SK-N-SH (cell line): ENCODE measurements around the gene PLEKHF1. TPM values are rescaled to one million over a fixed set of nuclear protein-coding genes. Genes with fewer than 3 reads are reported as not detected.

ENCODE experiments used
- CTCF ChIA-PET: fragments of 300-600, 350-600 bp; formaldehyde crosslinking; extraction: SDS; loops from one replicate; lab custom pipeline; 2021; lab: Yijun Ruan, JAX
- POLR2A ChIA-PET: fragments of 350-600 bp; sonication (Branson Sonifier 250); formaldehyde crosslinking; extraction: SDS; loops from one replicate; lab custom pipeline; 2020; ENCODE audit warnings: antibody characterized with exemption, inconsistent platforms; lab: Yijun Ruan, JAX
- DNase-seq: peaks from one replicate; pipeline ENCODE4 v3.0.0; 2012
- H2AFZ ChIP-seq: fragments of 200-600 bp; sonication (generic); 2 replicates; pipeline ENCODE4 v1.8.1; 2016; ENCODE audit warnings: antibody characterized with exemption, mild to moderate bottlenecking, low read depth
- H3F3A ChIP-seq: fragments of 200-600 bp; sonication (generic); replicated peaks from 2 replicates; pipeline ENCODE3; 2016; ENCODE audit warnings: antibody characterized with exemption, mild to moderate bottlenecking; ENCODE audit not compliant: insufficient read depth
- H3K27ac ChIP-seq, 2 experiments: fragments of 200-500 bp in 1 of 2; fragments of 200-600 bp in 1 of 2; sonication (Bioruptor generic) in 1 of 2; sonication (generic), shearing (Covaris generic) in 1 of 2; 2 replicates each; pipeline versions ENCODE4 v1.5.1 to v1.6.1; 2014 to 2016; ENCODE audit warnings: low read depth in 2 of 2, inconsistent platforms in 1 of 2, low read length in 1 of 2, mild to moderate bottlenecking in 1 of 2, mixed read lengths in 1 of 2
- H3K27me3 ChIP-seq: fragments of 200-600 bp; sonication (generic), shearing (Covaris generic); 2 replicates; pipeline ENCODE4 v1.6.1; 2016; ENCODE audit warnings: mixed run types; ENCODE audit not compliant: insufficient read depth
- H3K36me3 ChIP-seq, 2 experiments: fragments of 200-500 bp in 1 of 2; fragments of 200-600 bp in 1 of 2; sonication (Bioruptor generic) in 1 of 2; sonication (generic) in 1 of 2; replicated peaks in 1 of 2; 2 replicates each; pipeline versions ENCODE3 to v1.5.1; 2014 to 2016; ENCODE audit warnings: low read length in 1 of 2, mild to moderate bottlenecking in 1 of 2; ENCODE audit not compliant: insufficient read depth in 2 of 2, control insufficient read depth in 1 of 2
- H3K4me1 ChIP-seq, 2 experiments: fragments of 200-500 bp in 1 of 2; fragments of 200-600 bp in 1 of 2; sonication (Bioruptor generic) in 1 of 2; sonication (generic), shearing (Covaris generic) in 1 of 2; 2 replicates each; pipeline versions ENCODE4 v1.5.1 to v1.6.1; 2014 to 2016; ENCODE audit warnings: low read depth in 1 of 2, low read length in 1 of 2, mixed run types in 1 of 2; ENCODE audit not compliant: insufficient read depth in 2 of 2, control insufficient read depth in 1 of 2
- H3K4me2 ChIP-seq: fragments of 200-600 bp; sonication (generic), shearing (Covaris generic); 2 replicates; pipeline ENCODE4 v1.6.1; 2017; ENCODE audit warnings: mixed run types
- H3K4me3 ChIP-seq, 2 experiments: fragments of 200-500 bp in 1 of 2; fragments of 200-600 bp in 1 of 2; sonication (Bioruptor generic) in 1 of 2; sonication (generic), shearing (Covaris generic) in 1 of 2; 2 replicates each; pipeline versions ENCODE4 v1.5.1 to v1.8.1; 2014 to 2016; ENCODE audit warnings: low read depth in 2 of 2, inconsistent platforms in 1 of 2, low read length in 1 of 2, mild to moderate bottlenecking in 1 of 2, mixed read lengths in 1 of 2, moderate library complexity in 1 of 2
- H3K79me2 ChIP-seq: fragments of 200-600 bp; sonication (generic); 2 replicates; pipeline ENCODE4 v1.8.1; 2017; ENCODE audit warnings: mild to moderate bottlenecking; ENCODE audit not compliant: insufficient read depth
- H3K9ac ChIP-seq: fragments of 200-600 bp; sonication (generic); 2 replicates; pipeline ENCODE4 v1.6.1; 2017; ENCODE audit warnings: mixed run types
- H3K9me2 ChIP-seq: fragments of 200-600 bp; sonication (generic); 2 replicates; pipeline ENCODE4 v1.6.1; 2017; ENCODE audit warnings: mixed run types
- H3K9me3 ChIP-seq: fragments of 200-600 bp; sonication (generic); 2 replicates; pipeline ENCODE4 v1.6.1; 2017; ENCODE audit warnings: mixed run types, mild to moderate bottlenecking, moderate library complexity
- H4K20me1 ChIP-seq: fragments of 200-600 bp; sonication (generic); 2 replicates; pipeline ENCODE4 v1.6.1; 2017; ENCODE audit warnings: mild to moderate bottlenecking, mixed run types; ENCODE audit not compliant: insufficient read depth
- EP300 ChIP-seq, 2 experiments: IDR thresholded peaks; 2 replicates each; pipeline versions ENCODE4 v1.4.0 to v1.6.1; 2012; ENCODE audit warnings: borderline replicate concordance in 1 of 2, low read depth in 1 of 2, low read length in 1 of 2
- FOSL2 ChIP-seq: IDR thresholded peaks from 2 replicates; pipeline ENCODE4 v1.4.0; 2012; ENCODE audit warnings: low read depth, mild to moderate bottlenecking, moderate library complexity, borderline replicate concordance
- FOXJ3 ChIP-seq: sonication (generic); formaldehyde crosslinking; IDR thresholded peaks from 2 replicates; pipeline ENCODE4 v1.5.1; 2020; ENCODE audit warnings: mild to moderate bottlenecking, missing genetic modification reagents
- FOXM1 ChIP-seq: IDR thresholded peaks from 2 replicates; pipeline ENCODE4 v1.4.0; 2012; ENCODE audit warnings: low read depth, mild to moderate bottlenecking
- GATA2 ChIP-seq: sonication (generic); formaldehyde crosslinking; IDR thresholded peaks from 2 replicates; pipeline ENCODE4 v1.5.0; 2020; ENCODE audit warnings: mild to moderate bottlenecking, missing genetic modification reagents
- JUND ChIP-seq: IDR thresholded peaks from 2 replicates; pipeline ENCODE4 v1.4.0; 2012
- NRF1 ChIP-seq: IDR thresholded peaks from 2 replicates; pipeline ENCODE4 v1.6.1; 2012; ENCODE audit warnings: low read depth, mild to moderate bottlenecking, low read length
- RAD21 ChIP-seq: IDR thresholded peaks from 2 replicates; pipeline ENCODE4 v1.6.1; 2012; ENCODE audit warnings: mild to moderate bottlenecking, low read length
- RFX5 ChIP-seq: IDR thresholded peaks from 2 replicates; pipeline ENCODE4 v1.6.1; 2012; ENCODE audit warnings: mild to moderate bottlenecking, improper control_type of control experiment, low read length
- SMC3 ChIP-seq: IDR thresholded peaks from 2 replicates; pipeline ENCODE4 v1.6.1; 2012; ENCODE audit warnings: low read depth, low read length, improper control_type of control experiment
- TAF1 ChIP-seq: IDR thresholded peaks from 2 replicates; pipeline ENCODE4 v1.6.1; 2012; ENCODE audit warnings: low read depth, mild to moderate bottlenecking, low read length, moderate library complexity, borderline replicate concordance
- USF2 ChIP-seq: fragments of 150-350 bp; IDR thresholded peaks from 2 replicates; pipeline ENCODE4 v1.6.1; 2017; ENCODE audit warnings: antibody characterized with exemption, low read length, low read depth, borderline replicate concordance
- WGBS: methylation state at CpG from one replicate; pipeline ENCODE4 v1.1.6; 2017; ENCODE audit warnings: low lambda C conversion rate; 5-methylcytosine and 5-hydroxymethylcytosine counted together
- polyA plus RNA-seq, 3 experiments: library from polyadenylated mRNA; depleted of rRNA; stranded (reverse); fragments of >200 nt; gene quantifications; 2 replicates each; pipeline ENCODE4 v1.2.3, GENCODE V29; 2012
- TF ChIP-seq, protein P1 (sequence below): fragments of 200-600 bp; sonication (generic); IDR thresholded peaks from 2 replicates; pipeline ENCODE4 v1.6.1; 2017; ENCODE audit warnings: antibody characterized with exemption, mild to moderate bottlenecking, moderate library complexity
- TF ChIP-seq, protein P2 (sequence below): IDR thresholded peaks from 2 replicates; pipeline ENCODE4 v1.4.0; 2012; ENCODE audit warnings: low read depth, borderline replicate concordance

PLEKHF1 gene
- polyA plus RNA-seq, 1 of the 3 experiments (the other 2 are of a cell fraction) = 3.9 TPM

DNA sequence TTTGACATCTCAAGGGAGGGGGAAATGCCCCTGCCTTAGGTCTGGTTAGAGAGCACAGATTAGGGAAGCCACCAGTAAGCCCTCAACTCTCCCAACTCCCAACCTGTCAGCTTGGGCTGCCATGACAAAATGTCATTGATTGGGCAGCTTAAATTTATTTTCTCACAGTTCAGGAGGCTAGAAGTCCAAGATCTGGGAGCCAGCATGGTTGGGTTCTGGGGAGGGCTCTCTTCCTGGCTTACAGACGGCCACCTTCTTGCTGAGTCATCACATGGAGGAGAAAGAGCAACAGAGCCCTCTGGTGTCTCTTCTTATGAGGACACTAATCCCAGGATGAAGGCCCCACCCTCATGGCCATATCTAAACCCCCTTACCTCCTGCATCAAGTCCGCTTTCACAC lies 25.6 kb downstream of the PLEKHF1 start:
- no peaks in the 10 kb centered on the region for H3K36me3 ChIP-seq
- H3K4me1 ChIP-seq = peaks cover 7 to 9% of the 10 kb centered on the region in 2 experiments; a peak in 2 of 4 replicates
- H3K27ac ChIP-seq = no peak overlapping the region
- 68% methylated on average over 2 of the region's 2 CpGs for WGBS
- no peaks in the 10 kb centered on the region for H3F3A ChIP-seq
- H3K9ac ChIP-seq = no peak overlapping the region
- H3K27me3 ChIP-seq = no peaks in the 10 kb centered on the region
- ChIA-PET POLR2A (no interaction called here), CTCF (interaction anchor here (1.1 to 3.9 kb wide), 2 partner anchors 26 to 80 kb away, joined by 3 to 31 read pairs; no protein-coding TSS in a partner anchor)
- no peaks in the 10 kb centered on the region for H3K9me3 ChIP-seq
- no peaks in the 10 kb centered on the region for H3K9me2 ChIP-seq
- no peak overlapping the region for H3K4me3 ChIP-seq
- H4K20me1 ChIP-seq = 0 out of 2 replicates have a peak, but pooled peaks cover under 1% of the 10 kb centered on the region
- H2AFZ ChIP-seq = no peak overlapping the region
- H3K79me2 ChIP-seq = no peaks in the 10 kb centered on the region
- no peak for DNase-seq
- TF ChIP-seq RAD21 (peak; percentile 25; the same call in 1 of the 2 replicates), FOSL2 (peak; percentile 21; the same call in 1 of the 2 replicates), EP300 (IDR thresholded peaks at IDR 0.05; ENCODE audit: borderline replicate concordance in 1 of 2, low read depth in 1 of 2, low read length in 1 of 2) (no peak)
- TF ChIP-seq, protein P1, sequence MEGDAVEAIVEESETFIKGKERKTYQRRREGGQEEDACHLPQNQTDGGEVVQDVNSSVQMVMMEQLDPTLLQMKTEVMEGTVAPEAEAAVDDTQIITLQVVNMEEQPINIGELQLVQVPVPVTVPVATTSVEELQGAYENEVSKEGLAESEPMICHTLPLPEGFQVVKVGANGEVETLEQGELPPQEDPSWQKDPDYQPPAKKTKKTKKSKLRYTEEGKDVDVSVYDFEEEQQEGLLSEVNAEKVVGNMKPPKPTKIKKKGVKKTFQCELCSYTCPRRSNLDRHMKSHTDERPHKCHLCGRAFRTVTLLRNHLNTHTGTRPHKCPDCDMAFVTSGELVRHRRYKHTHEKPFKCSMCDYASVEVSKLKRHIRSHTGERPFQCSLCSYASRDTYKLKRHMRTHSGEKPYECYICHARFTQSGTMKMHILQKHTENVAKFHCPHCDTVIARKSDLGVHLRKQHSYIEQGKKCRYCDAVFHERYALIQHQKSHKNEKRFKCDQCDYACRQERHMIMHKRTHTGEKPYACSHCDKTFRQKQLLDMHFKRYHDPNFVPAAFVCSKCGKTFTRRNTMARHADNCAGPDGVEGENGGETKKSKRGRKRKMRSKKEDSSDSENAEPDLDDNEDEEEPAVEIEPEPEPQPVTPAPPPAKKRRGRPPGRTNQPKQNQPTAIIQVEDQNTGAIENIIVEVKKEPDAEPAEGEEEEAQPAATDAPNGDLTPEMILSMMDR = peak; percentile 28; the same call in 1 of the 2 replicates
- H3K4me2 ChIP-seq = no peak overlapping the region

DNA sequence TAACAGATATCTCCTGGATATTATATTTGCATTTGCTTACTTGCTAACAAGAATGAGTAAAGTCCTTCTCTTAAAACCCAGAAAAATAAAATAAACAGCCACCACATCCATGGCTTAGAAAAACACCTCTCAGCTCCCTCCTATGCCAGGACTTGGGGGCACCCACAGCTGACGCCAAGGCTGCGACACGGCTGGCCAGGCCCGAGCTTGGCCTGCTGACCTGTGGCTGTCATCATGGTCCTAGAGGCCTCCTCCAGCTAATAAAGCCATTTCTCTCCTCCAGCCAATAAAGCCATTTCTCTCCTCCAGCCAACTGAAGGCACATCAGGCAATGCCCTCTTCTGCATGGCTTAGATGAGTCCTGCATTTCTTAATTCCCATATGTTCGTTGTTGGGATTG lies 28.9 kb downstream of the PLEKHF1 start:
- Histone ChIP-seq H4K20me1 (0 out of 2 replicates have a peak, but pooled peaks cover 2% of the 10 kb centered on the region), H3K9me2 (no peaks in the 10 kb centered on the region), H3K4me1 (peaks cover 0 to 7% of the 10 kb centered on the region in 2 experiments; a peak in 1 of 4 replicates), H3K27ac (peak overlapping the region in 1 of 2 experiments; percentile 34; a peak in 1 of 4 replicates), H3K36me3 (no peaks in the 10 kb centered on the region), H3K4me2 (no peak overlapping the region), H3K4me3 (no peak overlapping the region), H3K9ac (no peak overlapping the region), H2AFZ (no peak overlapping the region), H3K79me2 (no peaks in the 10 kb centered on the region), H3F3A (peaks cover under 1% of the 10 kb centered on the region), H3K9me3 (no peaks in the 10 kb centered on the region), H3K27me3 (no peaks in the 10 kb centered on the region)
- POLR2A ChIA-PET = interaction anchor here (1.1 to 1.7 kb wide), 3 partner anchors 17 to 32 kb away, joined by 3 to 15 read pairs (median 3); partner anchors contain the start of gene C19orf12
- CTCF ChIA-PET = interaction anchor here (0.5 to 3.1 kb wide), 30 partner anchors 8 to 273 kb away, joined by 3 to 104 read pairs (median 5); partner anchors contain the start of genes C19orf12 and PLEKHF1
- 99% methylated on average over 5 of the region's 5 CpGs for WGBS
- DNase-seq = no peak
- no peak for TF ChIP-seq FOXJ3
- no peak for TF ChIP-seq USF2
- TF ChIP-seq TAF1 = no peak
- TF ChIP-seq RFX5 = no peak
- TF ChIP-seq SMC3 = no peak
- TF ChIP-seq, protein P2, sequence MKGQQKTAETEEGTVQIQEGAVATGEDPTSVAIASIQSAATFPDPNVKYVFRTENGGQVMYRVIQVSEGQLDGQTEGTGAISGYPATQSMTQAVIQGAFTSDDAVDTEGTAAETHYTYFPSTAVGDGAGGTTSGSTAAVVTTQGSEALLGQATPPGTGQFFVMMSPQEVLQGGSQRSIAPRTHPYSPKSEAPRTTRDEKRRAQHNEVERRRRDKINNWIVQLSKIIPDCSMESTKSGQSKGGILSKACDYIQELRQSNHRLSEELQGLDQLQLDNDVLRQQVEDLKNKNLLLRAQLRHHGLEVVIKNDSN = no peak
- no peak for TF ChIP-seq GATA2 (CRISPR knock-in tag)
- TF ChIP-seq JUND = no peak
- TF ChIP-seq FOXM1 = no peak
- no peak for TF ChIP-seq NRF1
